H9 (cell line): Measurements from ENCODE around the gene LIF. TPM values are rescaled to one million over a fixed set of nuclear protein-coding genes. Genes with fewer than 3 reads are reported as not detected.

Experiments used
- DNase-seq: peaks from one replicate; pipeline ENCODE4 v3.0.0-alpha.2; 2017
- H2AFZ ChIP-seq: one replicate; pipeline ENCODE4 v1.6.1; 2013; ENCODE audit warnings: mild to moderate bottlenecking, low read length, control low read depth, moderate library complexity
- H2AK5ac ChIP-seq: 2 replicates; pipeline ENCODE4 v1.6.1; 2013; ENCODE audit warnings: low read length, control low read depth, mixed read lengths; ENCODE audit not compliant: insufficient read length
- H2BK120ac ChIP-seq: one replicate; pipeline ENCODE4 v1.6.1; 2013; ENCODE audit warnings: low read depth, mild to moderate bottlenecking, low read length, control low read depth, inconsistent platforms; ENCODE audit not compliant: poor library complexity, severe bottlenecking
- H2BK12ac ChIP-seq: 2 replicates; pipeline ENCODE4 v1.6.1; 2013; ENCODE audit warnings: low read length, control low read depth, mixed read lengths, low read depth; ENCODE audit not compliant: insufficient read length
- H2BK15ac ChIP-seq: 2 replicates; pipeline ENCODE4 v1.6.1; 2013; ENCODE audit warnings: low read depth, low read length, control low read depth
- H2BK20ac ChIP-seq: one replicate; pipeline ENCODE4 v1.6.1; 2013; ENCODE audit warnings: low read depth, mild to moderate bottlenecking, low read length, control low read depth, inconsistent platforms; ENCODE audit not compliant: poor library complexity, severe bottlenecking
- H2BK5ac ChIP-seq: 2 replicates; pipeline ENCODE4 v1.6.1; 2013; ENCODE audit warnings: low read length, control low read depth, mixed read lengths; ENCODE audit not compliant: insufficient read length
- H3K14ac ChIP-seq: 2 replicates; pipeline ENCODE4 v1.6.1; 2013; ENCODE audit warnings: low read length, control low read depth; ENCODE audit not compliant: insufficient read depth
- H3K18ac ChIP-seq: 2 replicates; pipeline ENCODE4 v1.6.1; 2013; ENCODE audit warnings: low read depth, mild to moderate bottlenecking, mixed read lengths, low read length, control low read depth; ENCODE audit not compliant: insufficient read length
- H3K23ac ChIP-seq: 2 replicates; pipeline ENCODE4 v1.6.1; 2013; ENCODE audit warnings: low read length, control low read depth, mixed read lengths, low read depth; ENCODE audit not compliant: insufficient read length
- H3K23me2 ChIP-seq: 2 replicates; pipeline ENCODE4 v1.6.1; 2013; ENCODE audit warnings: low read depth, mild to moderate bottlenecking, mixed read lengths, low read length, control low read depth; ENCODE audit not compliant: insufficient read length, poor library complexity, severe bottlenecking
- H3K27ac ChIP-seq: 2 replicates; pipeline ENCODE4 v1.5.1; 2013; ENCODE audit warnings: low read length, control low read depth, mixed read lengths, low read depth; ENCODE audit not compliant: insufficient read length
- H3K27me3 ChIP-seq: 2 replicates; pipeline ENCODE4 v1.6.1; 2013; ENCODE audit warnings: low read length, control low read depth, inconsistent platforms; ENCODE audit not compliant: insufficient read depth
- H3K4ac ChIP-seq: 2 replicates; pipeline ENCODE4 v1.6.1; 2013; ENCODE audit warnings: low read depth, mild to moderate bottlenecking, control low read depth, inconsistent platforms, low read length, moderate library complexity
- H3K4me1 ChIP-seq: 2 replicates; pipeline ENCODE4 v1.6.1; 2013; ENCODE audit warnings: low read length, control low read depth, inconsistent platforms; ENCODE audit not compliant: insufficient read depth
- H3K4me2 ChIP-seq: 2 replicates; pipeline ENCODE4 v1.6.1; 2013; ENCODE audit warnings: low read length, control low read depth, mixed read lengths; ENCODE audit not compliant: insufficient read length, insufficient read depth
- H3K56ac ChIP-seq: 2 replicates; pipeline ENCODE4 v1.6.1; 2013; ENCODE audit warnings: low read depth, mild to moderate bottlenecking, mixed read lengths, low read length, control low read depth; ENCODE audit not compliant: insufficient read length
- H3K79me1 ChIP-seq: 2 replicates; pipeline ENCODE4 v1.6.1; 2013; ENCODE audit warnings: low read depth, mild to moderate bottlenecking, moderate library complexity, low read length, control low read depth, inconsistent platforms; ENCODE audit not compliant: insufficient read depth, poor library complexity, severe bottlenecking
- H3K79me2 ChIP-seq: 2 replicates; pipeline ENCODE4 v1.6.1; 2013; ENCODE audit warnings: low read length, control low read depth, inconsistent platforms; ENCODE audit not compliant: insufficient read depth
- H3K9ac ChIP-seq: 2 replicates; pipeline ENCODE4 v1.6.1; 2013; ENCODE audit warnings: low read length, control low read depth, mixed read lengths; ENCODE audit not compliant: insufficient read length; ENCODE audit errors: extremely low read depth
- H3K9me3 ChIP-seq: one replicate; pipeline ENCODE4 v1.6.1; 2013; ENCODE audit warnings: low read depth, low read length, inconsistent platforms; ENCODE audit not compliant: control insufficient read depth
- H3T11ph ChIP-seq: one replicate; pipeline ENCODE4 v1.6.1; 2013; ENCODE audit warnings: mild to moderate bottlenecking, low read length, control low read depth, inconsistent platforms
- H4K20me1 ChIP-seq: one replicate; pipeline ENCODE4 v1.6.1; 2013; ENCODE audit not compliant: control insufficient read depth, insufficient read length, insufficient read depth
- H4K5ac ChIP-seq: 2 replicates; pipeline ENCODE4 v1.6.1; 2013; ENCODE audit warnings: low read depth, mild to moderate bottlenecking, mixed read lengths, low read length, control low read depth; ENCODE audit not compliant: insufficient read length
- H4K8ac ChIP-seq: replicated peaks from 2 replicates; pipeline ENCODE4 v1.6.1; 2013; ENCODE audit warnings: low read length, control low read depth, mixed read lengths, low read depth; ENCODE audit not compliant: insufficient read length
- H4K91ac ChIP-seq: 2 replicates; pipeline ENCODE4 v1.6.1; 2013; ENCODE audit warnings: low read depth, mild to moderate bottlenecking, moderate library complexity, mixed read lengths, low read length, control low read depth; ENCODE audit not compliant: insufficient read length
- H3K27ac Mint-ChIP-seq, 3 experiments: 2 replicates in 2 of 3; 3 replicates in 1 of 3; pipeline ENCODE4 v1.8.0; 2020 to 2021; ENCODE audit warnings: mixed read lengths in 3 of 3, mild to moderate bottlenecking in 1 of 3, moderate library complexity in 1 of 3
- H3K27me3 Mint-ChIP-seq: 2 replicates; pipeline ENCODE4 v1.8.0; 2021; ENCODE audit warnings: low read depth, mild to moderate bottlenecking, moderate library complexity, mixed read lengths
- H3K36me3 Mint-ChIP-seq, 3 experiments: 2 replicates in 2 of 3; 3 replicates in 1 of 3; pipeline ENCODE4 v1.8.0; 2020 to 2021; ENCODE audit warnings: low read depth in 3 of 3, mixed read lengths in 3 of 3; ENCODE audit not compliant: insufficient read depth in 1 of 3
- H3K4me1 Mint-ChIP-seq, 2 experiments: 2 replicates each; pipeline ENCODE4 v1.8.0; 2020; ENCODE audit warnings: mixed read lengths in 2 of 2
- H3K4me3 Mint-ChIP-seq, 2 experiments: 2 replicates in 1 of 2; 3 replicates in 1 of 2; pipeline ENCODE4 v1.8.0; 2020 to 2021; ENCODE audit warnings: mild to moderate bottlenecking in 2 of 2, mixed read lengths in 2 of 2, moderate library complexity in 1 of 2
- H3K9me3 Mint-ChIP-seq, 2 experiments: 2 replicates in 1 of 2; 3 replicates in 1 of 2; pipeline ENCODE4 v1.8.0; 2020; ENCODE audit warnings: mild to moderate bottlenecking in 2 of 2, mixed read lengths in 2 of 2, moderate library complexity in 1 of 2
- WGBS: extraction: QIAGEN DNeasy Blood & Tissue Kit; methylation state at CpG from one replicate; pipeline ENCODE4 v1.1.7; 2013; ENCODE audit warnings: missing lambda C conversion rate, low lambda C conversion rate, mixed read lengths; ENCODE audit not compliant: insufficient read length; ENCODE audit errors: extremely low coverage; 5-methylcytosine and 5-hydroxymethylcytosine counted together
- total RNA-seq: library from RNA; stranded (reverse); gene quantifications from 2 replicates; pipeline ENCODE4 v1.2.1, GENCODE V29; 2021
- TF ChIP-seq, protein P1 (sequence below): fragments of 200-600 bp; sonication (generic); conservative IDR thresholded peaks from 3 replicates; pipeline ENCODE4 v1.8.0; 2021; ENCODE audit warnings: antibody characterized with exemption, mild to moderate bottlenecking

The LIF gene
- total RNA-seq, 1 experiment from 2014 or later = 6.1 TPM

DNA sequence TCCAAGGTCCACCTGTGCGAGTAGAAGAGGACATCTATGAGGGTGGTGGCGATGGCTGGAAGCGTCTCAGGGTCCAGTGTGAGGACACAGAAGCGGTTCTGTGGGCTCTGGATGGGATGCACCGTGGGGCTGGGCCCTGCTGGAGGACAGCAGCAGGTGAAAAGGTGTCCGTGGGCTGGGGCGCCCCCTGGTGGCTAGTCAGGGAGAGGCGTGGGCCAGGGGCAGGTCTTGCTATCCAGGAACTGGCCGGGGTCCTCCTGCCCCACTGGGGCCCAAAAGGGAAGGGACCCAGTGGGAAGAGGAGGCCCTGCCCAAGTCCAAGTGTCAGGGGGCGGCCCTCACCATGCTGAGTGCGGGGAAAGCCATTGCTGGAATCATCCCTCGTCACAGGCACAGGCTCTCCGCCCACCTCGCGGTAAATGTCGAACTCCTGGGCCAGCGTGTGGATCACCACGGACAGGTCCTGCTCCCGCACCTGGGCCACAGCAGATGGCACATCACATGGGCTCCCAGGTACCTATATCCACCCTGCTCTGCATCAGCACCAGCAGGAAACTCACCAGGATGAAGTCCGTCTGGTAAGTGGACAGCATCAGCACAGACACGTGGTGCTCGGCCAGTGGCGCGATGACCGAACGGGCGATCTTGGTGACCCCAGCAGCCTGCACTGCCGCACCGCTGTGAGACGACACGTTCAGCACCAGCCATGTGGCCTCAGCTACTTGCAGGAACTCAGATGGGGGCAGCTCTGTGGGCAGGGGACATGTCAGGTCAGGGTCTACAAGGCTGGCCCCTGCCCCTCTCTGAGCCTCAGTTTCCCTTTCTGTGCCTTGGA, 40.5 kb upstream of the LIF start:
- Histone ChIP-seq H4K5ac (no peak overlapping the region), H2AK5ac (no peak overlapping the region), H2BK12ac (no peak overlapping the region), H3K4me2 (no peak overlapping the region), H3K23me2 (peaks cover 8% of the 10 kb centered on the region), H2BK15ac (no peak overlapping the region), H2BK120ac (no peak overlapping the region), H3K9me3 (no peaks in the 10 kb centered on the region), H2BK20ac (no peak overlapping the region), H3K27me3 (no peaks in the 10 kb centered on the region), H3K14ac (no peak overlapping the region), H4K91ac (no peak overlapping the region), H4K20me1 (no peaks in the 10 kb centered on the region), H3K23ac (no peak overlapping the region), H4K8ac (no peak overlapping the region), H3T11ph (no peak overlapping the region), H3K4me1 (no peaks in the 10 kb centered on the region; the same call in 1 of the 2 replicates), H3K18ac (no peak overlapping the region), H3K27ac (no peak overlapping the region), H2BK5ac (no peak overlapping the region), H2AFZ (no peak overlapping the region), H3K79me2 (no peaks in the 10 kb centered on the region), H3K56ac (no peak overlapping the region), H3K4ac (no peak overlapping the region), H3K79me1 (no peaks in the 10 kb centered on the region), H3K9ac (no peak overlapping the region)
- WGBS = no CpG with 5 or more reads among the region's 31 CpGs
- no peaks in the 10 kb centered on the region for H3K27me3 Mint-ChIP-seq
- H3K27ac Mint-ChIP-seq = no peak overlapping the region
- H3K4me3 Mint-ChIP-seq = no peak overlapping the region
- H3K36me3 Mint-ChIP-seq = peaks cover 0 to 2% (median 0%) of the 10 kb centered on the region in 3 experiments; a peak in 1 of 7 replicates
- TF ChIP-seq, protein P1, sequence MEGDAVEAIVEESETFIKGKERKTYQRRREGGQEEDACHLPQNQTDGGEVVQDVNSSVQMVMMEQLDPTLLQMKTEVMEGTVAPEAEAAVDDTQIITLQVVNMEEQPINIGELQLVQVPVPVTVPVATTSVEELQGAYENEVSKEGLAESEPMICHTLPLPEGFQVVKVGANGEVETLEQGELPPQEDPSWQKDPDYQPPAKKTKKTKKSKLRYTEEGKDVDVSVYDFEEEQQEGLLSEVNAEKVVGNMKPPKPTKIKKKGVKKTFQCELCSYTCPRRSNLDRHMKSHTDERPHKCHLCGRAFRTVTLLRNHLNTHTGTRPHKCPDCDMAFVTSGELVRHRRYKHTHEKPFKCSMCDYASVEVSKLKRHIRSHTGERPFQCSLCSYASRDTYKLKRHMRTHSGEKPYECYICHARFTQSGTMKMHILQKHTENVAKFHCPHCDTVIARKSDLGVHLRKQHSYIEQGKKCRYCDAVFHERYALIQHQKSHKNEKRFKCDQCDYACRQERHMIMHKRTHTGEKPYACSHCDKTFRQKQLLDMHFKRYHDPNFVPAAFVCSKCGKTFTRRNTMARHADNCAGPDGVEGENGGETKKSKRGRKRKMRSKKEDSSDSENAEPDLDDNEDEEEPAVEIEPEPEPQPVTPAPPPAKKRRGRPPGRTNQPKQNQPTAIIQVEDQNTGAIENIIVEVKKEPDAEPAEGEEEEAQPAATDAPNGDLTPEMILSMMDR = peak; percentile 98
- peaks cover 5 to 16% of the 10 kb centered on the region in 2 experiments for H3K4me1 Mint-ChIP-seq
- DNase-seq = peak; percentile 88
- H3K9me3 Mint-ChIP-seq = no peaks in the 10 kb centered on the region
